HG03439 (cell line): ENCODE results near the gene CCDC6.
"Not testable (repeated sequence)": the region's sequence is repeated elsewhere in the genome, so short reads cannot be mapped to it uniquely, and the experiment has no call there.

Experiments used
- ATAC-seq: cut with Tn5 transposase; IDR thresholded peaks from one replicate; pipeline ENCODE4 v1.9.1; 2021; ENCODE audit warnings: mild to moderate bottlenecking, moderate library complexity; ENCODE audit not compliant: unreplicated experiment

The CCDC6 gene

GRCh38 chr10:59906417-59907202 lies at the start of gene CCDC6:
Gene CCDC6, minus strand, starts transcription at chr10:59906556. Its CDS starts 132 bp downstream, at chr10:59906424.
- peak; percentile 90 for ATAC-seq

GRCh38 chr10:59954296-59954695 lies 47.9 kb upstream of the CCDC6 start:
- ATAC-seq = no peak

DNA sequence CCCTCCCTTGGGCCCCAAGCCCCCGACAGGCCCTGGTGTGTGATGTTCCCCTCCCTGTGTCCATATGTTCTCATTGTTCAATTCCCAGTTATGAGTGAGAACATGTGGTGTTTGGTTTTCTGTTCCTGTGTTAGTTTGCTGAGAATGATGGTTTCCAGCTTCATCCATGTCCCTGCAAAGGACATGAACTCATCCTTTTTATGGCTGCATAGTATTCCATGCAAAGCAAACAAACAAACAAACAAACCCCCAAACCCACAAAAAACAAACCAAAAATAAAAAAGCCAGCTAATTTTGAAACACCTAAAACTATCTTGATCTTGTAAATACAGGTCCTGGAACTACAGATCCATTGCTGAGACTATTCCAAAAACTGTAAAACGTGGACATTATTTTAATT lies 47.4 kb upstream of the CCDC6 start:
- ATAC-seq = not testable (repeated sequence)

GRCh38 chr10:59950105-59950504 lies 43.7 kb upstream of the CCDC6 start:
- no peak for ATAC-seq

DNA sequence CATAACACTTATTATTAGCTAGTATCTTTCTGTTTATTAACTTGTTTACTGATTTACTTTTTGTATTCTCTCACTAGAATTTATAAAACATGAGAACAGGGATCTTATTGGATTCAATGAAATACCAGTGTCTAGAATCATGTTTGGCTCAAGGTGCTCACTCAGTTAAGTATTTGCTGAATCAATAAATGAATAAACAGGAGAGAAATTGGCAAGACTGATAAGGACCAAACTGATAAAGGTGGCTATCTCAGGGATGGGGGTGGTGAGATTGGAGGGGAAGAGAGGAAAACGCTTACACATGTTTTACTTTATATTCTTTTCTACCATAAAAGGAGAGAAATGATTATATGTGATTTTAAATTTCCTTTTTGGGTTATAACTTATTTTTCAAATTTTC lies 43.3 kb upstream of the CCDC6 start:
- no peak for ATAC-seq

DNA sequence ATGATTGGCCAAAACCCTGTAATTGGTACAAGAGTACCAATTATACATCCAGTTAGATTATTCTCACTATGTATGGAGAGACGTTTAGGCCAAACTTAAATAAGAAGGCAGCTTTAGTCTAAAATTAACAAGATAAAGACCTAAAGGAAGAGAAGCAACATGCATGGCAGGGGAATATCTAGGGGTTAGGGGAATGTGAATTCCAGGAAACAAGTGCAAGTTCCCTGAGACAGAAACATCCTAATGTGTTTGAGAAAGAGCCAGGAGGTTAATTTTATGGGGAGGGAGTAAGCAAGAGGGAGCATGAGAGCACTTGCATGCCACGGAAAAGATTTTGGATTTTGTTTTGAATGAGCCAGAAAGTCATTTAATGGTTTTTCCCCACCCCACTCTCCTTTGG lies 39.6 kb upstream of the CCDC6 start:
- ATAC-seq = no peak

DNA sequence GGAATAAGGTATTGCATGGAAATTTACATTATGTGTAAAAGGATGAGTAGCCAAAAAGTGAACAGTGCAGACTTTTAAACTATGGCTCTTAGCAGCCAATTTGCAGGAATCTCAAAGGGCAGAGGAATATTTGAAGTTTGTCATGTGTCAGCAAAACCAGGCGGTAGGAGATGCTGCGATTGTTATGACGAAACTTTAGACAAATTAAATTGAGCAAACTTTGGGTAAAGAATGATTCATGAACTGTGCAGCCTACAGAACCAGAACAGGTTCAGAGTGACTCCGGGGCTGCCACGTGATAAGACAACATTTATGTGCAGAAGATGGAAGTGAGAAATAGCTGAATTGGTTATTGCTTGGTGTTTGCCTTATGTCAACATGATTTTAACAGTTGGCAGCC lies 39.2 kb upstream of the CCDC6 start:
- ATAC-seq = no peak

- ATAC-seq = no peak
Measured at GRCh38 chr10:59944339-59944935, 38.1 kb upstream of the CCDC6 start.

- ATAC-seq = no peak
Measured at GRCh38 chr10:59942556-59942955, 36.2 kb upstream of the CCDC6 start.

GRCh38 chr10:59937720-59938119 lies 31.4 kb upstream of the CCDC6 start:
- no peak for ATAC-seq

GRCh38 chr10:59934701-59935100 lies 28.3 kb upstream of the CCDC6 start:
- no peak for ATAC-seq

DNA sequence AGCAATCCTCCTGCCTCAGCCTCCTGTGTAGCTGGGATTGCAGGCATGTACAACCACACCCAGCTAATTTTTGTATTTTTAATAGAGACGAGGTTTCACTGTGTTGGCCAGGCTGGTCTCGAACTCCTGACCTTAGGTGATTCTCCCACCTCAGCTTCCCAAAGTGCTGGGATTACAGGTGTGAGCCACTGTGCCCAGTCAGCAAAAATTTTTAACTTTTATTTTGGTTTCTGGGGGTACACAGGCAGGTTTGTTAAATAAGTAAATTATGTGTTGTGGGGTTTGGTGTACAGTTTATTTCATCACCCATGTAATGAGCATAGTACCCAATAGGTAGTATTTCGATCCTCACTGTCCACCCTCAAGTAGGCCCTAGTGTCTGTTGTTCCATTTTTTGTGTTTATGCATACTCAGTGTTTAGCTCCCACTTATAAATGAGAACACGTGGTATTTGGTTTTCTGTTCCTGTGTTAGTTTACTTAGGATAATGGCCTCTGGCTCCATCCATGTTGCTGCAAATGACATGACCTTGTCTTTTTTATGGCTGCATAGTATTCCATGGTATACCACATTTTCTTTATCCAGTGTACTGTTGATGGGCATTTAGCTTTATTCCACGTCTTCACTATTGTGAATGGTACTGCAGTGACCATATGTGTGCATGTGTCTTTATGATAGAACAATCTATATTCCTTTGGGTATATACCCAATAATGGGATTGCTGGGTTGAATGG lies 24.6 kb upstream of the CCDC6 start:
- not testable (repeated sequence) for ATAC-seq

DNA sequence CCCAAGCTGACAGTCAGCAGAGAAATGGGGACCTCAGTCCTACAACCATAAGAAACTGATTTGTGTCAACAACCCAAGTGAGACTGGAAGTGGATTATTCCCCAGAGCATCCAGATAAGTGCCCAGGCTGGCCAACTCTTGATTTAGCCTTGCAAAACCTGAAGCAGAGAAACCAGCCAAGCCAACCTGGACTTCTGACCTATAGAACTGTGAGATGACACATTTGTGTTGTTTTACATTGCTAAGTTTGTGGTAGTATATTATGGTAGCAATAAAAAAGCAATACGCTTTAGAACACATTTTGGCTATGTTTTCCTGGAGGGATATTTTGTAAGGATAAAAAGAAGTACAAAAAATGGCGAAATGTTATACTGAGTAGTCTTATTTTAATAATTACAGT lies 19.7 kb upstream of the CCDC6 start:
- no peak for ATAC-seq

- no peak for ATAC-seq
Measured at GRCh38 chr10:59922907-59923306, 16.6 kb upstream of the CCDC6 start.

GRCh38 chr10:59917922-59918321 lies 11.6 kb upstream of the CCDC6 start:
- no peak for ATAC-seq

DNA sequence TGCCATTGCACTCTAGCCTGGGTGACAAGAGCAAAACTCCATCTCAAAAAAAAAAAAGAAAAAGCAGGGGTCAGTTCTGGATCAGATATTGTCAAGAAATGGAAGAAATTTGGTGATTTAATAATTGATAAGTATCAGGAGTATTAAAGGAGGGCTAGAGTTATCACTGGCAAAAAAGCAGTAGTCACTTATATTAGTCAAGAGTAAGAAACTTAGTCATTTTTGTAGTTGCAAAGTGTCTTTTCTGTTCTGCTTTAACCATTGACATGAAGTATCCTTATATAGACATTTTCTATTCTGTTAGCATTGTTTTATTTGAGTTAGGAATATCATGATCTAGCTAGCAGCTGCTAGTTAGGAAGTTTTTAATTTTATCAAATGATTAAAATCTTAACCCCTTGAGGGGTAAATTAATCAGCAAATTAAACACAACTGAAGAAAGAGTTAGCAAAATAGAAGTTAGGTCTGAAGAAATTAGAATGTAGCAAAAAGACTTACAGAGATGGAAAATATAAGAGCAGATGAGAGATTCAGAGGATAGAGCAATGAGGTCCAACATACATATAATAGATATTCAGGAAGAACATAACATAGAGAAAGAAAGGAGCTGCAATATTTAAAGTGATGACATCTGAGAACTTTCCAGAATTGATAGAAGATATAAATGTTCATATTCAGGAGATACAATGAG lies 7.3 kb upstream of the CCDC6 start:
- no peak for ATAC-seq

- ATAC-seq = no peak
Measured at GRCh38 chr10:59910867-59911266, 4.5 kb upstream of the CCDC6 start.

GRCh38 chr10:59909815-59910214 lies 3.5 kb upstream of the CCDC6 start:
- no peak for ATAC-seq

DNA sequence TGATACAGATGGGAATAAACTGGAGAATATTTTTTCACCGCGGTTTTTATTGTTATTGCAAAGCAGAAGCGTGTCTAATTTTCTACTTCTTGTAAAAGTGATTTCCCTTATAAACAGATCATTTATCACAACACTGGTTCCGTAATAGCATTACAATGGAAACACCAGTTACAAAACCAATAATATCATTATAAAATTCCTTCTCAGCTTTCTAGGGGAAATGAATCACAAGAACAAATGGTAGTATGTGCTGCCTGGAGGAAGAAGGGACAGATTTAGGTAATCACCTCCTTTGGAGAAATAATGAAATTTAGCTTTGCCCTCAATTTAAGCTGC lies 2.4 kb upstream of the CCDC6 start:
- no peak for ATAC-seq

DNA sequence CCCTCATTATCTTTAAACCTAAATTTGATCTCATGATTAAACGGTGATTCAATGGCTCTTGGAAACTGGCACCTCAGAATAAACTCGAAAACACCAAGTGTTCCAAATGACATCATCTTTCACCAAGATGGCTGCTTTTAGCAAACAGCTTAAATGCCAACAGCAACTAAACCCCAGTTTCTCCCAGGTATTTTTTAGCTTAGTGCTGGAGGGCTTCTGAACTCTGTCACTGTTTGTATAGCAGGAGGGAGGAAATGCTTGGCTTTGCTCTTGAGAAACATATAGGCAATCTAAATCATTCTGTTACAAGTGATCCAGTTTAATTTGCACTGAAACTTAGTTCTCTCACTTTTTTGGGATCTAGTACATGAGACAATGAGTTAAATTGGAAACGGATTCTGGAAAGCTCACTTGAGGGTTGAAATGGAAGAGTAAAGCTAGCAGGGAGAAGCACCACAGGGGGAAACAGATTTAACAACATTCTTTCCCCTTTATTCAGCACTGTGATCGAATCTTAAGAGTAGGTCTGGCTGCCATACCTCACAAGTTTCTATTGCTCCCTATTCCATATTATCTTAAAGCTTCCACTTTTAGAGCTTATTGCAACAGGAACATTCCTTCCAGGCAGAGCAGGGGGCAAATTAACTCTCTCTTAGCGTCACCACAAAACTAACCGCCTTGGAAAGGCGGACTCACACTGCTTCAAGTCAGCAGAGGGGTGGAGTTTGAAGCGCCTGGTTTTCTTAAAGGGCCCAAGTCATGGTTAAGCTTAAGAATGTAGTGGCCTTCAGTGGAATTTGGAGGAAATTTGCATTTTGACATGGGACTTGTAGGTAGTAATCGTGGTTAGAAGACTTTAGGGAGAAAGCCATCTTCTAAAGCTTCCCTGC lies 1.8 kb upstream of the CCDC6 start:
- ATAC-seq = no peak

DNA sequence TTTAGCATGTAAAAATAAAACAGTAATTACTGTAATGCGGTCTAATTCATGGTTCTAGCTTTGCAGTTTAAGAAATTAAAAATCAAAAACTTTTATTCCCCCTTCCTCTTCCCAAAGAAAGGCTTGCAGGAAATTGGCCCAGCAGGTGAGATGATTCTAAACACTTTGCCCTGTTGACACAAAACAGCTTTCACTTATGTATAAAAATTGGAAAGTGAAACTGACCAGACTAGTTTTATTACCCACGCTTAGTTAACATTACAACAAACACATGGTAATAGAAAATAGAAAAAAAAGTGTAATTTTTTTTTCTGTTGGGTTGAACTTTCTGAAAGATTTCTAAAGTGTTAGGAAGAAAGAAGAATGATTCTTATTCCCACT lies 1.2 kb upstream of the CCDC6 start:
- ATAC-seq = no peak
